GM12878 (cell line): ENCODE results near the gene PIK3R5. TPM values are rescaled to one million over a fixed set of nuclear protein-coding genes. Genes with fewer than 3 reads are reported as not detected.

ENCODE experiments used
- ATF7 ChIP-seq: fragments of 450-650 bp; IDR thresholded peaks from 2 replicates; pipeline ENCODE4 v1.6.1; 2016; ENCODE audit warnings: low read depth, mild to moderate bottlenecking
- BCL11A ChIP-seq: IDR thresholded peaks from 2 replicates; pipeline ENCODE4 v1.6.1; 2011; ENCODE audit warnings: low read depth, low read length
- BCL3 ChIP-seq: IDR thresholded peaks from 2 replicates; pipeline ENCODE4 v1.6.1; 2011; ENCODE audit warnings: borderline replicate concordance, low read depth, mild to moderate bottlenecking, moderate library complexity, low read length; ENCODE audit not compliant: insufficient read depth, poor library complexity, severe bottlenecking
- BHLHE40 ChIP-seq, 2 experiments: fragments of 450-650 bp in 1 of 2; IDR thresholded peaks; 2 replicates each; pipeline ENCODE4 v1.6.1; 2011 to 2017; ENCODE audit warnings: low read depth in 2 of 2, borderline replicate concordance in 1 of 2, improper control_type of control experiment in 1 of 2, low read length in 1 of 2, mild to moderate bottlenecking in 1 of 2
- CBFB ChIP-seq: IDR thresholded peaks from 2 replicates; pipeline ENCODE4 v1.6.1; 2016; ENCODE audit warnings: antibody characterized with exemption, low read depth
- CBX3 ChIP-seq: fragments of 200-600 bp; sonication (generic); IDR thresholded peaks from 2 replicates; pipeline ENCODE4 v1.6.1; 2016; ENCODE audit warnings: low read depth, borderline replicate concordance
- CREM ChIP-seq: IDR thresholded peaks from 2 replicates; pipeline ENCODE4 v1.6.1; 2014; ENCODE audit warnings: antibody characterized with exemption, low read depth
- EED ChIP-seq: sonication (generic); IDR thresholded peaks from 2 replicates; pipeline ENCODE4 v1.6.1; 2016; ENCODE audit warnings: antibody characterized with exemption, low read depth
- EP300 ChIP-seq, 2 experiments: fragments of 150-350 bp in 1 of 2; IDR thresholded peaks; 2 replicates each; pipeline ENCODE4 v1.6.1; 2011 to 2012; ENCODE audit warnings: low read depth in 2 of 2, low read length in 2 of 2, borderline replicate concordance in 1 of 2, improper control_type of control experiment in 1 of 2, inconsistent platforms in 1 of 2; ENCODE audit not compliant: control insufficient read depth in 1 of 2
- ESRRA ChIP-seq: IDR thresholded peaks from 2 replicates; pipeline ENCODE4 v1.6.1; 2012; ENCODE audit warnings: mild to moderate bottlenecking, low read length, improper control_type of control experiment
- FOXK2 ChIP-seq: fragments of 450-650 bp; IDR thresholded peaks from 2 replicates; pipeline ENCODE4 v1.6.1; 2017; ENCODE audit warnings: mild to moderate bottlenecking, moderate library complexity
- FOXM1 ChIP-seq: IDR thresholded peaks from 2 replicates; pipeline ENCODE4 v1.6.1; 2012; ENCODE audit warnings: low read depth, mild to moderate bottlenecking, inconsistent platforms, low read length, moderate library complexity
- HCFC1 ChIP-seq: fragments of 150-350 bp; IDR thresholded peaks from 2 replicates; pipeline ENCODE4 v1.6.1; 2014; ENCODE audit warnings: low read length
- IRF4 ChIP-seq: IDR thresholded peaks from 2 replicates; pipeline ENCODE4 v1.6.1; 2011; ENCODE audit warnings: low read depth, low read length
- JUNB ChIP-seq: IDR thresholded peaks from 2 replicates; pipeline ENCODE4 v1.6.1; 2016; ENCODE audit warnings: antibody characterized with exemption, mild to moderate bottlenecking
- JUND ChIP-seq: IDR thresholded peaks from 2 replicates; pipeline ENCODE4 v1.6.1; 2012; ENCODE audit warnings: low read depth, mild to moderate bottlenecking, low read length, improper control_type of control experiment, moderate library complexity
- MEF2A ChIP-seq: IDR thresholded peaks from 2 replicates; pipeline ENCODE4 v1.6.1; 2011; ENCODE audit warnings: low read depth, mild to moderate bottlenecking, low read length, moderate library complexity; ENCODE audit not compliant: insufficient read depth
- MEF2B ChIP-seq: fragments of 450-650 bp; IDR thresholded peaks from 2 replicates; pipeline ENCODE4 v1.6.1; 2018; ENCODE audit warnings: mild to moderate bottlenecking, moderate library complexity; ENCODE audit not compliant: partially characterized antibody, poor library complexity, severe bottlenecking
- MTA2 ChIP-seq: fragments of 450-650 bp; IDR thresholded peaks from 2 replicates; pipeline ENCODE4 v1.6.1; 2016; ENCODE audit warnings: low read depth, mild to moderate bottlenecking, moderate library complexity
- NFIC ChIP-seq: IDR thresholded peaks from 2 replicates; pipeline ENCODE4 v1.6.1; 2012; ENCODE audit warnings: low read depth, mild to moderate bottlenecking, inconsistent platforms, low read length, moderate library complexity
- NR2C1 ChIP-seq: fragments of 450-650 bp; IDR thresholded peaks from 2 replicates; pipeline ENCODE4 v1.6.1; 2017; ENCODE audit warnings: antibody characterized with exemption, mild to moderate bottlenecking, moderate library complexity
- POU2F2 ChIP-seq: IDR thresholded peaks from 3 replicates; pipeline ENCODE4 v1.6.1; 2011; ENCODE audit warnings: low read depth, mild to moderate bottlenecking, low read length, borderline replicate concordance
- SP1 ChIP-seq: IDR thresholded peaks from one replicate; pipeline ENCODE4 v1.6.1; 2011; ENCODE audit warnings: low read depth, low read length
- SPI1 ChIP-seq: IDR thresholded peaks from 2 replicates; pipeline ENCODE4 v1.6.1; 2011; ENCODE audit warnings: low read depth, mild to moderate bottlenecking, low read length, moderate library complexity, borderline replicate concordance; ENCODE audit not compliant: insufficient read depth
- SRF ChIP-seq, 2 experiments: IDR thresholded peaks; 2 replicates each; pipeline ENCODE4 v1.6.1; 2011; ENCODE audit warnings: low read depth in 2 of 2, low read length in 2 of 2, mild to moderate bottlenecking in 1 of 2, moderate library complexity in 1 of 2
- TCF3 ChIP-seq: IDR thresholded peaks from 2 replicates; pipeline ENCODE4 v1.6.1; 2012; ENCODE audit warnings: low read depth, mild to moderate bottlenecking, low read length, borderline replicate concordance; ENCODE audit not compliant: insufficient read depth
- ZSCAN29 ChIP-seq: fragments of 450-650 bp; IDR thresholded peaks from 2 replicates; pipeline ENCODE4 v1.6.1; 2017; ENCODE audit warnings: mild to moderate bottlenecking, moderate library complexity
- polyA plus RNA-seq, 11 experiments: library from polyadenylated mRNA; depleted of rRNA in 4 of 11; unstranded in 6 of 11; stranded (reverse) in 5 of 11; fragments of >200 nt; fragmentation: Nextera tagmentation in 4 of 11; fragmentation: Illumina TruSeq in 1 of 11; extraction: Ambion mirVana in 4 of 11; extraction: Trizol in 1 of 11; gene quantifications; 1 replicate in 1 of 11; 2 replicates in 10 of 11; pipeline versions ENCODE4 v1.2.1 to v1.2.3, GENCODE V29; 2011 to 2016; ENCODE audit warnings: inconsistent platforms in 2 of 11, missing spikeins in 2 of 11, low read depth in 1 of 11
- total RNA-seq, 4 experiments: library from RNA; depleted of rRNA in 3 of 4; stranded (reverse); fragments of >200 nt in 3 of 4; fragmentation: Illumina TruSeq in 1 of 4; extraction: Trizol in 1 of 4; gene quantifications; 2 replicates each; pipeline versions ENCODE4 v1.2.1 to v1.2.3, GENCODE V29; 2013 to 2021
- TF ChIP-seq, protein P1 (sequence below): IDR thresholded peaks from 2 replicates; pipeline ENCODE4 v1.6.1; 2012; ENCODE audit warnings: low read length, inconsistent platforms
- TF ChIP-seq, protein P2 (sequence below): fragments of 450-650 bp; IDR thresholded peaks from 2 replicates; pipeline ENCODE4 v1.6.1; 2017; ENCODE audit warnings: low read depth, mild to moderate bottlenecking, moderate library complexity

The PIK3R5 gene
- total and polyA plus RNA-seq, 10 of the 15 experiments (the other 5 are each of a cell fraction or from before 2014, with no cell fraction given), result 9.5 to 50.8 (median 35.5) TPM

GRCh38 chr17:8892338-8892690 is 73.2 kb downstream of the PIK3R5 start (continued):
- TF ChIP-seq POU2F2 (peak; percentile 26; the same call in 1 of the 3 replicates), JUNB (peak; percentile 93), EED (peak; percentile 95), ATF7 (peak; percentile 51; the same call in 1 of the 2 replicates), TCF3 (peak; percentile 5; the same call in 1 of the 2 replicates), BCL3 (peak; percentile 92), IRF4 (peak; percentile 87), ESRRA (no peak), EP300 (IDR thresholded peaks at IDR 0.05; ENCODE audit: borderline replicate concordance in 1 of 2, control insufficient read depth in 1 of 2, low read depth in 2 of 2, low read length in 2 of 2) (peak; percentile 61 to 64; a peak in 2 of 4 replicates), NFIC (peak; percentile 93), ZSCAN29 (no peak), BHLHE40 (IDR thresholded peaks at IDR 0.05; ENCODE audit: borderline replicate concordance in 1 of 2, low read depth in 2 of 2, low read length in 1 of 2) (peak; percentile 69 to 72; a peak in 3 of 4 replicates), CBX3 (no peak), SP1 (peak; percentile 22), SPI1 (peak; percentile 85; the same call in 1 of the 2 replicates), MEF2B (peak; percentile 83), FOXK2 (no peak), CREM (peak; percentile 65), FOXM1 (peak; percentile 91), JUND (peak; percentile 43; the same call in 1 of the 2 replicates), BCL11A (peak; percentile 73), NR2C1 (no peak), MTA2 (peak; percentile 57; the same call in 1 of the 2 replicates), CBFB (0 out of 2 replicates have a peak, but pooled peaks have one; percentile 38), HCFC1 (no peak), MEF2A (peak; percentile 42; the same call in 1 of the 2 replicates), SRF (IDR thresholded peaks at IDR 0.05; ENCODE audit: low read depth in 2 of 2, low read length in 2 of 2) (peak in 1 of 2 experiments; percentile 33; a peak in 1 of 4 replicates)
- TF ChIP-seq, protein P1, sequence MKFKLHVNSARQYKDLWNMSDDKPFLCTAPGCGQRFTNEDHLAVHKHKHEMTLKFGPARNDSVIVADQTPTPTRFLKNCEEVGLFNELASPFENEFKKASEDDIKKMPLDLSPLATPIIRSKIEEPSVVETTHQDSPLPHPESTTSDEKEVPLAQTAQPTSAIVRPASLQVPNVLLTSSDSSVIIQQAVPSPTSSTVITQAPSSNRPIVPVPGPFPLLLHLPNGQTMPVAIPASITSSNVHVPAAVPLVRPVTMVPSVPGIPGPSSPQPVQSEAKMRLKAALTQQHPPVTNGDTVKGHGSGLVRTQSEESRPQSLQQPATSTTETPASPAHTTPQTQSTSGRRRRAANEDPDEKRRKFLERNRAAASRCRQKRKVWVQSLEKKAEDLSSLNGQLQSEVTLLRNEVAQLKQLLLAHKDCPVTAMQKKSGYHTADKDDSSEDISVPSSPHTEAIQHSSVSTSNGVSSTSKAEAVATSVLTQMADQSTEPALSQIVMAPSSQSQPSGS, result peak; percentile 91
- TF ChIP-seq, protein P2, sequence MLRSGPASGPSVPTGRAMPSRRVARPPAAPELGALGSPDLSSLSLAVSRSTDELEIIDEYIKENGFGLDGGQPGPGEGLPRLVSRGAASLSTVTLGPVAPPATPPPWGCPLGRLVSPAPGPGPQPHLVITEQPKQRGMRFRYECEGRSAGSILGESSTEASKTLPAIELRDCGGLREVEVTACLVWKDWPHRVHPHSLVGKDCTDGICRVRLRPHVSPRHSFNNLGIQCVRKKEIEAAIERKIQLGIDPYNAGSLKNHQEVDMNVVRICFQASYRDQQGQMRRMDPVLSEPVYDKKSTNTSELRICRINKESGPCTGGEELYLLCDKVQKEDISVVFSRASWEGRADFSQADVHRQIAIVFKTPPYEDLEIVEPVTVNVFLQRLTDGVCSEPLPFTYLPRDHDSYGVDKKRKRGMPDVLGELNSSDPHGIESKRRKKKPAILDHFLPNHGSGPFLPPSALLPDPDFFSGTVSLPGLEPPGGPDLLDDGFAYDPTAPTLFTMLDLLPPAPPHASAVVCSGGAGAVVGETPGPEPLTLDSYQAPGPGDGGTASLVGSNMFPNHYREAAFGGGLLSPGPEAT, result peak; percentile 86
